Mucosa of stomach (tissue), 1 donor: Measurements from ENCODE around the gene TBC1D14.

Experiments used
- H3K27me3 ChIP-seq: one replicate; pipeline ENCODE4 v1.7.0; 2013; ENCODE audit warnings: mild to moderate bottlenecking, low read length; ENCODE audit not compliant: control insufficient read depth, insufficient read depth
- H3K36me3 ChIP-seq: one replicate; pipeline ENCODE4 v1.7.0; 2013; ENCODE audit warnings: low read length; ENCODE audit not compliant: control insufficient read depth, insufficient read depth
- H3K4me1 ChIP-seq: one replicate; pipeline ENCODE4 v1.7.0; 2013; ENCODE audit warnings: mild to moderate bottlenecking, low read length; ENCODE audit not compliant: control insufficient read depth, insufficient read depth
- H3K4me3 ChIP-seq: one replicate; pipeline ENCODE4 v1.7.0; 2013; ENCODE audit warnings: low read length
- H3K9ac ChIP-seq: one replicate; pipeline ENCODE4 v1.7.0; 2013; ENCODE audit warnings: mild to moderate bottlenecking, low read length, moderate library complexity
- H3K9me3 ChIP-seq: one replicate; pipeline ENCODE4 v1.7.0; 2013; ENCODE audit warnings: mild to moderate bottlenecking, low read length, moderate library complexity; ENCODE audit not compliant: control insufficient read depth
- donor health status: Pancreatic carcinoma.

The TBC1D14 gene

GRCh38 chr4:6909113-6909969 is at the start of gene TBC1D14:
TSS of gene TBC1D14 (plus strand) at chr4:6909826. CDS start at chr4:6923390, 13,564 bp downstream.
- Histone ChIP-seq H3K27me3 (peaks cover 14% of the 10 kb centered on the region), H3K4me1 (peaks cover 25% of the 10 kb centered on the region), H3K9me3 (no peaks in the 10 kb centered on the region), H3K36me3 (no peaks in the 10 kb centered on the region), H3K9ac (peak within 1 kb of the TSS; percentile 92), H3K4me3 (peak within 1 kb of the TSS; percentile 64)

DNA sequence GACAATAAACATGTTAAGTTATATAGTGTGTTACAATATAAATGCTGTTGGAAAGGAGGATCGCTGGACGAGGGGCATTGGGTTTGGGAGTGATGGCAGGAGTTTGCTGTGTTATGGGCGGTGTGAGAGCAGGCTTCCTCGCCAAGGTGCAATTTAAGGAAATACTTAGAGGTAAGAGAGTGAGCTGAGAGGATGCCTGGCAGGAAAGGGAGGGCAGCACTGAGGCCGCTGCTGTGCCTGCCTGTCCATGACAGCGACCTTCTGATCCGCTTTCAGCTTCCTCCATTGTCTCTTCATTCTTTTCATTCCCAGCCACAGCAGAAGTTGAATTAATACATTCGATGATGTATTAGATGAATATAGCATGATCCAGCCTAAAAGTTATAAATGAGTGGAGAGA is 41.2 kb upstream of the TBC1D14 start:
- no peak overlapping the region for H3K4me3 ChIP-seq
- H3K9ac ChIP-seq, result no peak overlapping the region
- H3K4me1 ChIP-seq, result no peaks in the 10 kb centered on the region
- no peaks in the 10 kb centered on the region for H3K27me3 ChIP-seq
- no peaks in the 10 kb centered on the region for H3K9me3 ChIP-seq
- H3K36me3 ChIP-seq, result peaks cover 13% of the 10 kb centered on the region

GRCh38 chr4:6869944-6870343 is 39.7 kb upstream of the TBC1D14 start:
- Histone ChIP-seq H3K9ac (no peak overlapping the region), H3K9me3 (no peaks in the 10 kb centered on the region), H3K4me1 (no peaks in the 10 kb centered on the region), H3K4me3 (no peak overlapping the region), H3K36me3 (peaks cover 15% of the 10 kb centered on the region), H3K27me3 (no peaks in the 10 kb centered on the region)

- H3K9me3 ChIP-seq, result no peaks in the 10 kb centered on the region
- no peak overlapping the region for H3K4me3 ChIP-seq
- H3K27me3 ChIP-seq, result no peaks in the 10 kb centered on the region
- H3K36me3 ChIP-seq, result peaks cover 13% of the 10 kb centered on the region
- no peak overlapping the region for H3K9ac ChIP-seq
- no peaks in the 10 kb centered on the region for H3K4me1 ChIP-seq
These were observed 36.3 kb upstream of the TBC1D14 start for GRCh38 chr4:6873291-6873690.

- no peaks in the 10 kb centered on the region for H3K9me3 ChIP-seq
- H3K4me3 ChIP-seq, result no peak overlapping the region
- no peaks in the 10 kb centered on the region for H3K4me1 ChIP-seq
- H3K9ac ChIP-seq, result no peak overlapping the region
- H3K36me3 ChIP-seq, result peaks cover 17% of the 10 kb centered on the region
- no peaks in the 10 kb centered on the region for H3K27me3 ChIP-seq
These were observed 35.7 kb upstream of the TBC1D14 start for GRCh38 chr4:6873792-6874461.

GRCh38 chr4:6874981-6875380 is 34.6 kb upstream of the TBC1D14 start:
- no peak overlapping the region for H3K4me3 ChIP-seq
- no peaks in the 10 kb centered on the region for H3K27me3 ChIP-seq
- peaks cover 17% of the 10 kb centered on the region for H3K36me3 ChIP-seq
- H3K4me1 ChIP-seq, result no peaks in the 10 kb centered on the region
- H3K9me3 ChIP-seq, result no peaks in the 10 kb centered on the region
- no peak overlapping the region for H3K9ac ChIP-seq

GRCh38 chr4:6875431-6875831 is 34.2 kb upstream of the TBC1D14 start:
- Histone ChIP-seq H3K4me1 (no peaks in the 10 kb centered on the region), H3K27me3 (no peaks in the 10 kb centered on the region), H3K4me3 (no peak overlapping the region), H3K9ac (no peak overlapping the region), H3K9me3 (no peaks in the 10 kb centered on the region), H3K36me3 (peaks cover 17% of the 10 kb centered on the region)

GRCh38 chr4:6876440-6876839 is 33.2 kb upstream of the TBC1D14 start:
- Histone ChIP-seq H3K36me3 (peaks cover 17% of the 10 kb centered on the region), H3K27me3 (no peaks in the 10 kb centered on the region), H3K4me3 (no peak overlapping the region), H3K4me1 (no peaks in the 10 kb centered on the region), H3K9ac (no peak overlapping the region), H3K9me3 (no peaks in the 10 kb centered on the region)

DNA sequence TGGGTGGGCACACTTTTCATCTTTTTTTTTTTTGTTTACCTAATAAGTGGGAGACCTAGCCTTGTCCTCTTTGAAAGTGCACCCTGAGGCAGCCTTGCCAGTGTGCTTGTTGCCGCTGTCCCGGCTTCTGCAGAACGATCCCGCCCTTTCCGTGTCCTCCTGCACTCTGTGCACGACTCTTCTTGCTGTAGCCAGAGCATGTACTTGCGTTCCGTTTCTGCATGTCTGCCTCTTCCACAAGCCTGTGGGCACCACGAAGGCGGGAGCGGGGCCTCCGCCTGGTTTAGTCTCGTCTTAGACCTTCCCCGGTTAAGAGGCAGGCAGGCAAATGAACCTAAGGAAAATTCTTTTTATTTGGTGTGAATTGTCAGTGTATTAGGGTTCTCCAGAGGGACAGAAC is 32.6 kb upstream of the TBC1D14 start:
- Histone ChIP-seq H3K36me3 (peaks cover 13% of the 10 kb centered on the region), H3K4me3 (no peak overlapping the region), H3K27me3 (no peaks in the 10 kb centered on the region), H3K4me1 (no peaks in the 10 kb centered on the region), H3K9ac (no peak overlapping the region), H3K9me3 (no peaks in the 10 kb centered on the region)

DNA sequence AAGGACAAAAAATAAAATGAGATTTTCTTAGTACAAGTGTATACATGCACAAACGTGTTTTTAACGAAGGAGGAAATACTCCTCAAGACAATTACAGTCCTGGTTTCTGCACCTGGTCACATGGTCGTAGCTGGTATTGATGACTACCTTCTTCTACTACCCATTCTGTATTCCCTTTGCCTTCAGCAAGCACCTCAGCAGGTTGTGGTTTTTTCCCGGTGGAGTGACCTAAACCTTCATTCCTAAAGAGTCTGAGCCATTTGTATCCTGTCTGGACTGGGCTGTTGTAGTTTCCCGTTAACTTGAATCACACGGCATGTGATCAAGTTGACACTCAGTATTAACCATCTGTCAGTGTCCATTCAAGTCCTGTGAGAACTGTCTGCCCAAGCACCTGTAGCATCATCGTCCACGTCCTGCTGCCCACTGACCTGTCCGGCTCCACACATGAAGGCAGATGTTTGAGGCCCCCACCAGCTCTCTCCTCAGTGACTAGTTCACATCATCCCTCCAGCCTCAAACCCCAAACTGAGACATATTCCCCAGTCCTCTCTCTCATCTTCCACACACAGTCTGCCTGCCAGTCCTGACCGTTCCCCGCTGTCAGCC is 31.1 kb upstream of the TBC1D14 start:
- H3K9ac ChIP-seq, result no peak overlapping the region
- peaks cover 12% of the 10 kb centered on the region for H3K36me3 ChIP-seq
- H3K4me1 ChIP-seq, result no peaks in the 10 kb centered on the region
- H3K4me3 ChIP-seq, result no peak overlapping the region
- H3K9me3 ChIP-seq, result no peaks in the 10 kb centered on the region
- no peaks in the 10 kb centered on the region for H3K27me3 ChIP-seq

DNA sequence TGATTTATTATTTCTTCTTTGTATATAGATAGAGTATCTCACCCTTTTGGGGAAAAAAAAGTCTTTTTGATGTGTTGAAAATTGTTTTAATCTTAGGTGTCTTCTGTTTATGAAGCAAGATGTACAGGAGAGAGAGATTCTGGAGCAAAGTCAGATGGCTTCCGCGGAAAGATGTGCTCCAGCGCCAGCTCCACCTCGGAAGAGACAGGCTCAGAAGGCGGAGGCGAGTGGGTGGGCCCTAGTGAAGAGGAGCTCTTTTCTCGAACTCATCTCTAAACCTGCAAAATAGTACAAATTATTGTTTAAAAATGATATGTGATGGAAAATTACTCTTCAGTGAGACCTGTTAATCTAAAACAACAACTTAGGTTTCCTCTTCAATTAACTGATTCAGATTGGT is 28.9 kb upstream of the TBC1D14 start:
- no peaks in the 10 kb centered on the region for H3K9me3 ChIP-seq
- no peaks in the 10 kb centered on the region for H3K27me3 ChIP-seq
- peaks cover 5% of the 10 kb centered on the region for H3K36me3 ChIP-seq
- H3K9ac ChIP-seq, result no peak overlapping the region
- no peak overlapping the region for H3K4me3 ChIP-seq
- H3K4me1 ChIP-seq, result no peaks in the 10 kb centered on the region

- Histone ChIP-seq H3K9ac (no peak overlapping the region), H3K27me3 (no peaks in the 10 kb centered on the region), H3K36me3 (peaks cover 5% of the 10 kb centered on the region)
These were observed 27.7 kb upstream of the TBC1D14 start for GRCh38 chr4:6881908-6882307.

More at GRCh38 chr4:6881908-6882307, 27.7 kb upstream of the TBC1D14 start:
- H3K9me3 ChIP-seq, result no peaks in the 10 kb centered on the region
- H3K4me3 ChIP-seq, result no peak overlapping the region
- H3K4me1 ChIP-seq, result no peaks in the 10 kb centered on the region
